ENCODE data around the gene CCDC88B.

Gene CCDC88B

GRCh38 chr11:64340671-64341335, 799 bp downstream of the CCDC88B start:
- TF ChIP-seq CTCF (IDR thresholded peaks at IDR 0.05; ENCODE audit: low read depth, low read length) = no peak
- no peak overlapping the region for H3K4me3 ChIP-seq (ENCODE audit: low read depth, low read length)

- no peak for TF ChIP-seq CTCF (IDR thresholded peaks at IDR 0.05; ENCODE audit: low read depth, low read length)
- H3K4me3 ChIP-seq (ENCODE audit: low read depth, low read length) = no peak overlapping the region
These were observed 1.4 kb downstream of the CCDC88B start for GRCh38 chr11:64341429-64341828.

- peak; percentile 51 for TF ChIP-seq CTCF (IDR thresholded peaks at IDR 0.05; ENCODE audit: low read depth, low read length)
- peak overlapping the region; percentile 48 for H3K4me3 ChIP-seq (ENCODE audit: low read depth, low read length)
These were observed 2.1 kb downstream of the CCDC88B start for GRCh38 chr11:64341851-64342791.

GRCh38 chr11:64342869-64343745, 3.1 kb downstream of the CCDC88B start:
- H3K4me3 ChIP-seq (ENCODE audit: low read depth, low read length) = no peak overlapping the region
- TF ChIP-seq CTCF (IDR thresholded peaks at IDR 0.05; ENCODE audit: low read depth, low read length) = no peak

GRCh38 chr11:64343767-64344559, 4.0 kb downstream of the CCDC88B start:
- peak; percentile 26; the same call in 1 of the 2 replicates for TF ChIP-seq CTCF (IDR thresholded peaks at IDR 0.05; ENCODE audit: low read depth, low read length)

GRCh38 chr11:64344787-64345186, 4.8 kb downstream of the CCDC88B start:
- H3K4me3 ChIP-seq (ENCODE audit: low read depth, low read length) = no peak overlapping the region

More at GRCh38 chr11:64343767-64344559, 4.0 kb downstream of the CCDC88B start:
- no peak overlapping the region for H3K4me3 ChIP-seq (ENCODE audit: low read depth, low read length)

More at GRCh38 chr11:64344787-64345186, 4.8 kb downstream of the CCDC88B start:
- TF ChIP-seq CTCF (IDR thresholded peaks at IDR 0.05; ENCODE audit: low read depth, low read length) = no peak
